ENCODE data around the gene ZNF700.
"Not testable (repeated sequence)": the region's sequence is repeated elsewhere in the genome, so short reads cannot be mapped to it uniquely, and the experiment has no call there.

ZNF700 gene

DNA sequence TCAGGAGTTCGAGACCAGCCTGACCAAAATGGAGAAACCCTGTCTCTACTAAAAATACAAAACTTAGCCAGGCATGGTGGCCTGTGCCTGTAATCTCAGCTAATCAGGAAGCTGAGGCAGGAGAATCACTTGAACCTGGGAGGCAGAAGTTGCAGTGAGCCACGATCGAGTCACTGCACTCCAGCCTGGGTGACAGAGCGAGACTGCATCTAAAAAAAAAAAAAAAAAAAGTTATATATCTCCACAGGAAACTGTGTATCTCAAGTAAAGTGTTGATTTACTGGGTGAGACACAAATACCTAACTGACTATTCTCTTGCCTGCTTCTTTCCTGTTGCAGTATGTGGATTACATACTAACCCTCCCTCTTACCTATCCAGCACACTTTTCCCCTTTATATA lies 67.0 kb downstream of the ZNF700 start:
- not testable (repeated sequence) for DNase-seq

DNA sequence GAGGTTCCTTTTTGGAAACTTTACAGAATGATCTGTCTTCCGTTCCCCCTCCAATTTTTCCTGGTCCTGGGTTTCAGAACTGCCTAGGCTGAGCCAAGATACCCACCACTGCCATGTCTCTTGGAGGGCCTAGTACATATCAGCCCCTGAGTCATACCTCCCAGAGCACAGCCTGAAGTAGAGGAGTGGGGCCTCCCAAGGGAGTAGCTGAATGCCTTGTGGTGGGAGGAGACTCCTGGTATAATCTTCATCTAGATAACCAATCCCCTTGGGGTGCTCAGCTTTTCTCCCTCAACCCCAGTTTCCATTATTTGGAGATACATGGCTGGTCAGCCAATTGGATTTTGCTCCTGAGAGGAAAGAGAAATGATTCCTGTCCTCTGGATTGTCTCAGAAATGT lies 70.3 kb downstream of the ZNF700 start:
- DNase-seq, result no peak

Measured in CD4-positive, alpha-beta T cell treated with Interleukin-10 for 1 hour (primary cell).